Measurements from ENCODE around the gene LRP5.

GRCh38 chr11:68324241-68324640, 11.8 kb downstream of the LRP5 start:
- TF ChIP-seq, protein P1, sequence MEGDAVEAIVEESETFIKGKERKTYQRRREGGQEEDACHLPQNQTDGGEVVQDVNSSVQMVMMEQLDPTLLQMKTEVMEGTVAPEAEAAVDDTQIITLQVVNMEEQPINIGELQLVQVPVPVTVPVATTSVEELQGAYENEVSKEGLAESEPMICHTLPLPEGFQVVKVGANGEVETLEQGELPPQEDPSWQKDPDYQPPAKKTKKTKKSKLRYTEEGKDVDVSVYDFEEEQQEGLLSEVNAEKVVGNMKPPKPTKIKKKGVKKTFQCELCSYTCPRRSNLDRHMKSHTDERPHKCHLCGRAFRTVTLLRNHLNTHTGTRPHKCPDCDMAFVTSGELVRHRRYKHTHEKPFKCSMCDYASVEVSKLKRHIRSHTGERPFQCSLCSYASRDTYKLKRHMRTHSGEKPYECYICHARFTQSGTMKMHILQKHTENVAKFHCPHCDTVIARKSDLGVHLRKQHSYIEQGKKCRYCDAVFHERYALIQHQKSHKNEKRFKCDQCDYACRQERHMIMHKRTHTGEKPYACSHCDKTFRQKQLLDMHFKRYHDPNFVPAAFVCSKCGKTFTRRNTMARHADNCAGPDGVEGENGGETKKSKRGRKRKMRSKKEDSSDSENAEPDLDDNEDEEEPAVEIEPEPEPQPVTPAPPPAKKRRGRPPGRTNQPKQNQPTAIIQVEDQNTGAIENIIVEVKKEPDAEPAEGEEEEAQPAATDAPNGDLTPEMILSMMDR (conservative IDR thresholded peaks at IDR 0.05; ENCODE audit: low read depth, low read length): no peak
- TF ChIP-seq EZH2 (IDR thresholded peaks at IDR 0.05; ENCODE audit: borderline replicate concordance, low read depth, low read length, poor library complexity, severe bottlenecking): no peak
